HG03159 (cell line): ENCODE data around the gene KAT6B.
"Not testable (repeated sequence)": the region's sequence is repeated elsewhere in the genome, so short reads cannot be mapped to it uniquely, and the experiment has no call there.

Source experiments
- ATAC-seq: cut with Tn5 transposase; IDR thresholded peaks from one replicate; pipeline ENCODE4 v1.9.1; 2021; ENCODE audit warnings: mild to moderate bottlenecking, moderate library complexity; ENCODE audit not compliant: unreplicated experiment

The KAT6B gene

GRCh38 chr10:74856940-74857339 is 30.5 kb downstream of the KAT6B start:
- ATAC-seq: no peak

- ATAC-seq: no peak
Observed at GRCh38 chr10:74857586-74857985, 31.2 kb downstream of the KAT6B start.

GRCh38 chr10:74859546-74859945 is 33.1 kb downstream of the KAT6B start:
- ATAC-seq: no peak

- no peak for ATAC-seq
Observed at GRCh38 chr10:74862625-74863024, 36.2 kb downstream of the KAT6B start.

- ATAC-seq: no peak
Observed at GRCh38 chr10:74863551-74863950, 37.2 kb downstream of the KAT6B start.

GRCh38 chr10:74867351-74867750 is 41.0 kb downstream of the KAT6B start:
- ATAC-seq: no peak

- ATAC-seq: no peak
Observed at GRCh38 chr10:74868392-74868977, 42.1 kb downstream of the KAT6B start.

- no peak for ATAC-seq
Observed at GRCh38 chr10:74869635-74870034, 43.2 kb downstream of the KAT6B start.

- no peak for ATAC-seq
Observed at GRCh38 chr10:74870191-74870590, 43.8 kb downstream of the KAT6B start.

- peak; percentile 88 for ATAC-seq
Observed at GRCh38 chr10:74871595-74872382, 45.4 kb downstream of the KAT6B start.

- ATAC-seq: no peak
Observed at GRCh38 chr10:74873803-74874454, 47.5 kb downstream of the KAT6B start.

GRCh38 chr10:74874649-74875048 is 48.2 kb downstream of the KAT6B start:
- ATAC-seq: no peak

- ATAC-seq: no peak
Observed at GRCh38 chr10:74875068-74875467, 48.7 kb downstream of the KAT6B start.

GRCh38 chr10:74875966-74876365 is 49.6 kb downstream of the KAT6B start:
- no peak for ATAC-seq

GRCh38 chr10:74877054-74877453 is 50.7 kb downstream of the KAT6B start:
- not testable (repeated sequence) for ATAC-seq

- no peak for ATAC-seq
Observed at GRCh38 chr10:74877898-74878297, 51.5 kb downstream of the KAT6B start.

- ATAC-seq: no peak
Observed at GRCh38 chr10:74880041-74880440, 53.6 kb downstream of the KAT6B start.

- no peak for ATAC-seq
Observed at GRCh38 chr10:74881253-74881884, 55.0 kb downstream of the KAT6B start.

- no peak for ATAC-seq
Observed at GRCh38 chr10:74882427-74882826, 56.0 kb downstream of the KAT6B start.

GRCh38 chr10:74882831-74883230 is 56.4 kb downstream of the KAT6B start:
- no peak for ATAC-seq

GRCh38 chr10:74883428-74883827 is 57.0 kb downstream of the KAT6B start:
- ATAC-seq: no peak
